ENCODE data around the gene TM4SF1. TPM values are rescaled to one million over a fixed set of nuclear protein-coding genes. Genes with fewer than 3 reads are reported as not detected.

Gene TM4SF1
- 43.0 and 43.2 TPM in 2 replicates for total RNA-seq

GRCh38 chr3:149377408-149378364 lies at the start of gene TM4SF1:
Gene TM4SF1 (minus strand): TSS chr3:149377649. CDS start chr3:149377547, 102 bp downstream.
- DNase-seq (ENCODE audit: low read depth): peak; percentile 96
- TF ChIP-seq CTCF (IDR thresholded peaks at IDR 0.05; ENCODE audit: insufficient read depth, low read length, poor library complexity, severe bottlenecking): no peak
- H3K27me3 ChIP-seq (ENCODE audit: control insufficient read depth, insufficient read depth, low read length): no peaks in the 10 kb centered on the region
- no peaks in the 10 kb centered on the region for H3K36me3 ChIP-seq (ENCODE audit: control insufficient read depth, insufficient read depth, low read length)
- peak within 1 kb of the TSS; percentile 75 for H3K4me3 ChIP-seq (ENCODE audit: low read depth, low read length)

- DNase-seq (ENCODE audit: low read depth): no peak
- Histone ChIP-seq H3K36me3 (ENCODE audit: control insufficient read depth, insufficient read depth, low read length) (no peaks in the 10 kb centered on the region), H3K4me3 (ENCODE audit: low read depth, low read length) (no peak overlapping the region), H3K27me3 (ENCODE audit: control insufficient read depth, insufficient read depth, low read length) (no peaks in the 10 kb centered on the region)
- no peak for TF ChIP-seq CTCF (IDR thresholded peaks at IDR 0.05; ENCODE audit: insufficient read depth, low read length, poor library complexity, severe bottlenecking)
These were observed 48.9 kb upstream of the TM4SF1 start for GRCh38 chr3:149426325-149426724.

GRCh38 chr3:149424918-149425317 lies 47.5 kb upstream of the TM4SF1 start:
- Histone ChIP-seq H3K27me3 (ENCODE audit: control insufficient read depth, insufficient read depth, low read length) (no peaks in the 10 kb centered on the region), H3K4me3 (ENCODE audit: low read depth, low read length) (no peak overlapping the region), H3K36me3 (ENCODE audit: control insufficient read depth, insufficient read depth, low read length) (no peaks in the 10 kb centered on the region)
- DNase-seq (ENCODE audit: low read depth): no peak
- TF ChIP-seq CTCF (IDR thresholded peaks at IDR 0.05; ENCODE audit: insufficient read depth, low read length, poor library complexity, severe bottlenecking): no peak

GRCh38 chr3:149421764-149422163 lies 44.3 kb upstream of the TM4SF1 start:
- TF ChIP-seq CTCF (IDR thresholded peaks at IDR 0.05; ENCODE audit: insufficient read depth, low read length, poor library complexity, severe bottlenecking): no peak
- DNase-seq (ENCODE audit: low read depth): no peak
- Histone ChIP-seq H3K27me3 (ENCODE audit: control insufficient read depth, insufficient read depth, low read length) (no peaks in the 10 kb centered on the region), H3K36me3 (ENCODE audit: control insufficient read depth, insufficient read depth, low read length) (no peaks in the 10 kb centered on the region), H3K4me3 (ENCODE audit: low read depth, low read length) (no peak overlapping the region)

GRCh38 chr3:149419816-149420215 lies 42.4 kb upstream of the TM4SF1 start:
- no peak for TF ChIP-seq CTCF (IDR thresholded peaks at IDR 0.05; ENCODE audit: insufficient read depth, low read length, poor library complexity, severe bottlenecking)
- DNase-seq (ENCODE audit: low read depth): no peak
- Histone ChIP-seq H3K36me3 (ENCODE audit: control insufficient read depth, insufficient read depth, low read length) (no peaks in the 10 kb centered on the region), H3K4me3 (ENCODE audit: low read depth, low read length) (no peak overlapping the region), H3K27me3 (ENCODE audit: control insufficient read depth, insufficient read depth, low read length) (no peaks in the 10 kb centered on the region)

All from kidney epithelial cell (primary cell).